Trophoblast cell (in vitro differentiated cells and primary cell): ENCODE measurements around the gene CLMN.

Experiments
- DNase-seq, 2 donors: peaks; one replicate each; pipeline ENCODE4 v3.0.0-alpha.2; 2016
- H2AFZ ChIP-seq: 2 replicates; pipeline ENCODE4 v1.6.1; 2013; ENCODE audit warnings: low read length, moderate library complexity, mild to moderate bottlenecking; ENCODE audit not compliant: insufficient read depth, poor library complexity
- H2AK5ac ChIP-seq: 2 replicates; pipeline ENCODE4 v1.6.1; 2013; ENCODE audit warnings: mild to moderate bottlenecking, low read length
- H2BK120ac ChIP-seq: 2 replicates; pipeline ENCODE4 v1.6.1; 2013; ENCODE audit warnings: low read length, mild to moderate bottlenecking, moderate library complexity; ENCODE audit not compliant: insufficient read depth, poor library complexity
- H2BK12ac ChIP-seq: 2 replicates; pipeline ENCODE4 v1.6.1; 2013; ENCODE audit warnings: mild to moderate bottlenecking, low read length, moderate library complexity
- H2BK5ac ChIP-seq: 2 replicates; pipeline ENCODE4 v1.6.1; 2013; ENCODE audit warnings: low read length, low read depth, moderate library complexity, mild to moderate bottlenecking; ENCODE audit not compliant: poor library complexity
- H3K14ac ChIP-seq: 2 replicates; pipeline ENCODE4 v1.6.1; 2013; ENCODE audit warnings: mild to moderate bottlenecking, low read length
- H3K18ac ChIP-seq: 2 replicates; pipeline ENCODE4 v1.6.1; 2013; ENCODE audit warnings: mild to moderate bottlenecking, low read length
- H3K23ac ChIP-seq: 2 replicates; pipeline ENCODE4 v1.6.1; 2013; ENCODE audit warnings: low read length
- H3K27ac ChIP-seq: 2 replicates; pipeline ENCODE4 v1.5.1; 2013; ENCODE audit warnings: low read depth, mild to moderate bottlenecking, inconsistent platforms, low read length, moderate library complexity
- H3K27me3 ChIP-seq: 2 replicates; pipeline ENCODE4 v1.6.1; 2013; ENCODE audit warnings: inconsistent platforms, mild to moderate bottlenecking, low read length, moderate library complexity; ENCODE audit not compliant: insufficient read depth
- H3K36me3 ChIP-seq, 2 experiments: 1 replicate in 1 of 2; 2 replicates in 1 of 2; pipeline ENCODE4 v1.6.1; 2013; ENCODE audit warnings: low read length in 2 of 2, mild to moderate bottlenecking in 2 of 2, moderate library complexity in 1 of 2; ENCODE audit not compliant: insufficient read depth in 2 of 2, control insufficient read depth in 1 of 2
- H3K4ac ChIP-seq: 2 replicates; pipeline ENCODE4 v1.6.1; 2013; ENCODE audit warnings: low read depth, mild to moderate bottlenecking, low read length, moderate library complexity
- H3K4me1 ChIP-seq, 2 experiments: 1 replicate in 1 of 2; 2 replicates in 1 of 2; pipeline ENCODE4 v1.6.1; 2013; ENCODE audit warnings: low read length in 2 of 2, mild to moderate bottlenecking in 2 of 2, moderate library complexity in 1 of 2; ENCODE audit not compliant: insufficient read depth in 2 of 2, control insufficient read depth in 1 of 2
- H3K4me2 ChIP-seq: 2 replicates; pipeline ENCODE4 v1.6.1; 2013; ENCODE audit warnings: inconsistent platforms, mild to moderate bottlenecking, low read length, moderate library complexity
- H3K4me3 ChIP-seq: 2 replicates; pipeline ENCODE4 v1.5.1; 2013; ENCODE audit warnings: mild to moderate bottlenecking, low read depth, low read length, inconsistent platforms
- H3K79me1 ChIP-seq: one replicate; pipeline ENCODE4 v1.6.1; 2013; ENCODE audit warnings: low read length
- H3K79me2 ChIP-seq: 2 replicates; pipeline ENCODE4 v1.6.1; 2013; ENCODE audit warnings: low read length, mild to moderate bottlenecking; ENCODE audit not compliant: control insufficient read depth, insufficient read depth, poor library complexity
- H3K9ac ChIP-seq: 2 replicates; pipeline ENCODE4 v1.6.1; 2013; ENCODE audit warnings: mild to moderate bottlenecking, low read length
- H3K9me3 ChIP-seq: 2 replicates; pipeline ENCODE4 v1.6.1; 2013; ENCODE audit warnings: low read depth, mild to moderate bottlenecking, control low read depth, inconsistent platforms, low read length; ENCODE audit not compliant: insufficient read depth
- H4K12ac ChIP-seq: 2 replicates; pipeline ENCODE4 v1.6.1; 2013; ENCODE audit warnings: low read depth, mild to moderate bottlenecking, low read length, moderate library complexity
- H4K8ac ChIP-seq: 2 replicates; pipeline ENCODE4 v1.6.1; 2013; ENCODE audit warnings: low read depth, mild to moderate bottlenecking, low read length, moderate library complexity
- H4K91ac ChIP-seq: one replicate; pipeline ENCODE4 v1.6.1; 2013; ENCODE audit warnings: low read depth, mild to moderate bottlenecking, low read length, moderate library complexity
- WGBS: extraction: QIAGEN DNeasy Blood & Tissue Kit; methylation state at CpG from one replicate; pipeline ENCODE4 v1.1.7; 2013; ENCODE audit warnings: missing lambda C conversion rate; ENCODE audit not compliant: insufficient read length, insufficient coverage; ENCODE audit errors: extremely low coverage; 5-methylcytosine and 5-hydroxymethylcytosine counted together

CLMN gene

GRCh38 chr14:95310635-95311380 lies 8.9 kb downstream of the CLMN start:
- H3K4ac ChIP-seq = no peak overlapping the region
- H3K18ac ChIP-seq = no peak overlapping the region
- H3K27ac ChIP-seq = no peak overlapping the region
- peaks cover 18 to 26% of the 10 kb centered on the region in 2 experiments for H3K4me1 ChIP-seq
- H3K23ac ChIP-seq = no peak overlapping the region
- H3K79me1 ChIP-seq = no peaks in the 10 kb centered on the region
- H4K91ac ChIP-seq = no peak overlapping the region
- no peak overlapping the region for H3K4me2 ChIP-seq
- H2BK120ac ChIP-seq = no peak overlapping the region
- H3K9ac ChIP-seq = no peak overlapping the region
- H3K14ac ChIP-seq = no peak overlapping the region
- WGBS = no CpG with 5 or more reads among the region's 16 CpGs
- no peaks in the 10 kb centered on the region for H3K79me2 ChIP-seq
- H2BK12ac ChIP-seq = no peak overlapping the region
- H2AK5ac ChIP-seq = no peak overlapping the region
- H4K12ac ChIP-seq = no peak overlapping the region
- no peaks in the 10 kb centered on the region for H3K27me3 ChIP-seq
- H3K36me3 ChIP-seq = no peaks in the 10 kb centered on the region
- DNase-seq = no peak
- H2AFZ ChIP-seq = no peak overlapping the region
- no peak overlapping the region for H2BK5ac ChIP-seq
- H3K9me3 ChIP-seq = peaks cover 4% of the 10 kb centered on the region
- H4K8ac ChIP-seq = no peak overlapping the region
- no peak overlapping the region for H3K4me3 ChIP-seq

GRCh38 chr14:95309261-95310051 lies 10.3 kb downstream of the CLMN start:
- H4K8ac ChIP-seq = no peak overlapping the region
- H4K91ac ChIP-seq = no peak overlapping the region
- no peak overlapping the region for H2BK12ac ChIP-seq
- no peak overlapping the region for H3K27ac ChIP-seq
- no peaks in the 10 kb centered on the region for H3K36me3 ChIP-seq
- H2AK5ac ChIP-seq = peak overlapping the region; percentile 42
- H2BK120ac ChIP-seq = no peak overlapping the region
- H4K12ac ChIP-seq = no peak overlapping the region
- no peak overlapping the region for H3K9ac ChIP-seq
- H3K9me3 ChIP-seq = peaks cover 2% of the 10 kb centered on the region
- H3K79me2 ChIP-seq = no peaks in the 10 kb centered on the region
- H3K4me3 ChIP-seq = no peak overlapping the region
- H3K23ac ChIP-seq = no peak overlapping the region
- no peak overlapping the region for H3K4me2 ChIP-seq
- H3K27me3 ChIP-seq = no peaks in the 10 kb centered on the region
- DNase-seq = no peak
- H3K4ac ChIP-seq = no peak overlapping the region
- no peak overlapping the region for H3K14ac ChIP-seq
- no peak overlapping the region for H3K18ac ChIP-seq
- H2BK5ac ChIP-seq = no peak overlapping the region
- WGBS = no CpG with 5 or more reads among the region's 10 CpGs
- peaks cover 9 to 19% of the 10 kb centered on the region in 2 experiments for H3K4me1 ChIP-seq
- H2AFZ ChIP-seq = no peak overlapping the region
- no peaks in the 10 kb centered on the region for H3K79me1 ChIP-seq

DNA sequence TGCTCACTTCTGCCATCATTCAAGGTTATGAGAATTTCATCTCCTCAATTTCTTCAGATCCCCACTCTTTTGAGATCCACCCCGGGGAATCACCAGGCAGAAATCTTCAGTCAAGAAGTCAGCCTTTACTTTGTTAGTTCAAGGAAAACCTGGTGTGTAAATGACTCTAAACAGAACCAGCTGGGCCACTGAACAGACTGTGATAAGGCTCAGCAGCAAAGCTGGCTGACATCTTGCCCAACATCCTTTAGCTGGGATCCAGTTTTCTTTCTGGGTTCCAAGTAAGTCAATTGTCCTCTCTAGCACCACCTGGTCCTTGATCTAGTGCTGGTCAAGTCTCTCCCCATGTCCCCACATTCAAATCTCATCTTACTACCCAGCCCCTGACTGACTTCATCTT lies 11.6 kb downstream of the CLMN start:
- Histone ChIP-seq H3K36me3 (no peaks in the 10 kb centered on the region), H3K23ac (no peak overlapping the region), H3K14ac (no peak overlapping the region), H4K12ac (no peak overlapping the region), H2BK120ac (no peak overlapping the region), H3K4me1 (peaks cover 5 to 14% of the 10 kb centered on the region in 2 experiments), H2BK5ac (no peak overlapping the region), H3K9me3 (peaks cover 2% of the 10 kb centered on the region), H4K91ac (no peak overlapping the region), H3K79me2 (no peaks in the 10 kb centered on the region), H3K9ac (no peak overlapping the region), H2BK12ac (no peak overlapping the region), H3K27me3 (no peaks in the 10 kb centered on the region), H3K18ac (no peak overlapping the region), H3K79me1 (no peaks in the 10 kb centered on the region), H2AFZ (no peak overlapping the region), H3K4me3 (no peak overlapping the region), H3K4me2 (no peak overlapping the region), H3K4ac (no peak overlapping the region), H2AK5ac (no peak overlapping the region), H3K27ac (no peak overlapping the region), H4K8ac (no peak overlapping the region)
- WGBS = no CpG with 5 or more reads among the region's 1 CpG
- DNase-seq = peak in 1 of 2 donors; percentile 33

- no peak overlapping the region for H3K14ac ChIP-seq
- no peaks in the 10 kb centered on the region for H3K36me3 ChIP-seq
- no peak overlapping the region for H3K27ac ChIP-seq
- H3K23ac ChIP-seq = no peak overlapping the region
- peaks cover 5 to 14% of the 10 kb centered on the region in 2 experiments for H3K4me1 ChIP-seq
- H3K4me2 ChIP-seq = no peak overlapping the region
- H3K79me2 ChIP-seq = no peaks in the 10 kb centered on the region
- no CpG with 5 or more reads among the region's 14 CpGs for WGBS
- no peak overlapping the region for H3K4me3 ChIP-seq
- no peaks in the 10 kb centered on the region for H3K27me3 ChIP-seq
- peaks cover 2% of the 10 kb centered on the region for H3K9me3 ChIP-seq
- H2AFZ ChIP-seq = no peak overlapping the region
- no peak overlapping the region for H4K8ac ChIP-seq
- H3K4ac ChIP-seq = no peak overlapping the region
- peak; percentile 98 to 100 for DNase-seq
- H2AK5ac ChIP-seq = no peak overlapping the region
- H4K12ac ChIP-seq = no peak overlapping the region
- H2BK5ac ChIP-seq = no peak overlapping the region
- H3K9ac ChIP-seq = no peak overlapping the region
- H2BK12ac ChIP-seq = no peak overlapping the region
- no peaks in the 10 kb centered on the region for H3K79me1 ChIP-seq
- H3K18ac ChIP-seq = no peak overlapping the region
- no peak overlapping the region for H4K91ac ChIP-seq
- no peak overlapping the region for H2BK120ac ChIP-seq
Observed at GRCh38 chr14:95307402-95308041, 12.2 kb downstream of the CLMN start.
